CD4-positive, alpha-beta T cell treated with Interleukin-1 beta for 1 hour (primary cell): ENCODE measurements around the gene IQGAP1.
"Not testable (repeated sequence)": the region's sequence is repeated elsewhere in the genome, so short reads cannot be mapped to it uniquely, and the experiment has no call there.

Experiments
- DNase-seq, 2 donors: peaks; one replicate each; pipeline ENCODE4 v3.0.0-alpha.2; 2020 to 2022

Gene IQGAP1

GRCh38 chr15:90387534-90388461, at the start of gene IQGAP1:
IQGAP1 (plus strand) TSS chr15:90388242; CDS start chr15:90388342, 100 bp downstream.
- DNase-seq = peak; percentile 98

GRCh38 chr15:90338532-90338931, 49.5 kb upstream of the IQGAP1 start:
- DNase-seq = no peak

- no peak for DNase-seq
Observed at GRCh38 chr15:90340345-90340744, 47.7 kb upstream of the IQGAP1 start.

GRCh38 chr15:90343302-90343790, 44.7 kb upstream of the IQGAP1 start:
- DNase-seq = no peak

GRCh38 chr15:90344662-90345061, 43.4 kb upstream of the IQGAP1 start:
- no peak for DNase-seq

- DNase-seq = no peak
Observed at GRCh38 chr15:90345857-90346256, 42.2 kb upstream of the IQGAP1 start.

GRCh38 chr15:90347431-90348065, 40.5 kb upstream of the IQGAP1 start:
- DNase-seq = not testable (repeated sequence)

- no peak for DNase-seq
Observed at GRCh38 chr15:90348456-90348855, 39.6 kb upstream of the IQGAP1 start.

GRCh38 chr15:90349072-90349471, 39.0 kb upstream of the IQGAP1 start:
- no peak for DNase-seq

- DNase-seq = peak in 1 of 2 donors; percentile 12
Observed at GRCh38 chr15:90349821-90350220, 38.2 kb upstream of the IQGAP1 start.

GRCh38 chr15:90351479-90352106, 36.4 kb upstream of the IQGAP1 start:
- no peak for DNase-seq

- peak; percentile 91 to 97 for DNase-seq
Observed at GRCh38 chr15:90352107-90352893, 35.7 kb upstream of the IQGAP1 start, which contains the start of gene ZNF774. ZNF774 (plus strand) TSS chr15:90352284; CDS start chr15:90354661, 2,377 bp downstream.

GRCh38 chr15:90354986-90355385, 33.1 kb upstream of the IQGAP1 start:
- no peak for DNase-seq

GRCh38 chr15:90358124-90359033, 29.7 kb upstream of the IQGAP1 start:
- DNase-seq = no peak

- DNase-seq = no peak
Observed at GRCh38 chr15:90360746-90361145, 27.3 kb upstream of the IQGAP1 start.

GRCh38 chr15:90362936-90363212, 25.2 kb upstream of the IQGAP1 start:
- no peak for DNase-seq

- no peak for DNase-seq
Observed at GRCh38 chr15:90364251-90364650, 23.8 kb upstream of the IQGAP1 start.

GRCh38 chr15:90365414-90366055, 22.5 kb upstream of the IQGAP1 start:
- DNase-seq = no peak

- no peak for DNase-seq
Observed at GRCh38 chr15:90367576-90367975, 20.5 kb upstream of the IQGAP1 start.

GRCh38 chr15:90375071-90375470, 13.0 kb upstream of the IQGAP1 start:
- DNase-seq = no peak

- DNase-seq = peak; percentile 62 to 80
Observed at GRCh38 chr15:90376789-90377188, 11.3 kb upstream of the IQGAP1 start.
